Activated effector memory CD4-positive, alpha-beta T cell treated with anti-CD3 and anti-CD28 coated beads, Interleukin-2, amount 50 U/mL, for 16 hours (primary cell): ENCODE results near the gene INSRR.

Source experiments
- DNase-seq: peaks from one replicate; pipeline ENCODE4 v3.0.0-alpha.2; 2020

The INSRR gene

GRCh38 chr1:156847591-156848460, 11.1 kb downstream of the INSRR start:
- no peak for DNase-seq

GRCh38 chr1:156846643-156847042, 12.3 kb downstream of the INSRR start:
- no peak for DNase-seq

GRCh38 chr1:156845953-156846545, 12.9 kb downstream of the INSRR start:
- DNase-seq, result no peak

- peak; percentile 71 for DNase-seq
These were observed 13.6 kb downstream of the INSRR start for GRCh38 chr1:156845055-156845952.

- DNase-seq, result no peak
These were observed 14.3 kb downstream of the INSRR start for GRCh38 chr1:156844638-156845037.

GRCh38 chr1:156844102-156844501, 14.8 kb downstream of the INSRR start:
- no peak for DNase-seq

- no peak for DNase-seq
These were observed 16.2 kb downstream of the INSRR start for GRCh38 chr1:156842618-156843300.

GRCh38 chr1:156841295-156841855, 17.5 kb downstream of the INSRR start:
- DNase-seq, result no peak

- no peak for DNase-seq
These were observed 18.0 kb downstream of the INSRR start for GRCh38 chr1:156840898-156841279.

GRCh38 chr1:156840186-156840897, 18.6 kb downstream of the INSRR start:
- no peak for DNase-seq

GRCh38 chr1:156839426-156840109, 19.3 kb downstream of the INSRR start:
- no peak for DNase-seq

GRCh38 chr1:156838972-156839371, 19.9 kb downstream of the INSRR start:
- DNase-seq, result peak; percentile 78

- no peak for DNase-seq
These were observed 22.0 kb downstream of the INSRR start for GRCh38 chr1:156836892-156837291.

GRCh38 chr1:156836041-156836654, 22.8 kb downstream of the INSRR start:
- peak; percentile 79 for DNase-seq

GRCh38 chr1:156834322-156834721, 24.6 kb downstream of the INSRR start:
- no peak for DNase-seq

- no peak for DNase-seq
These were observed 25.3 kb downstream of the INSRR start for GRCh38 chr1:156833603-156834002.

GRCh38 chr1:156832434-156832833, 26.5 kb downstream of the INSRR start:
- DNase-seq, result no peak

- no peak for DNase-seq
These were observed 30.4 kb downstream of the INSRR start for GRCh38 chr1:156828400-156829124.

GRCh38 chr1:156826630-156827029, 32.3 kb downstream of the INSRR start:
- no peak for DNase-seq

- no peak for DNase-seq
These were observed 35.6 kb downstream of the INSRR start for GRCh38 chr1:156823210-156823790.
